ENCODE measurements around the gene EIF3B.
"Not testable (repeated sequence)": the region's sequence is repeated elsewhere in the genome, so short reads cannot be mapped to it uniquely, and the experiment has no call there.

Gene EIF3B

GRCh38 chr7:2379161-2379560 is 24.5 kb downstream of the EIF3B start:
- no peak for DNase-seq

- no peak for DNase-seq
Measured at GRCh38 chr7:2379821-2380450, 25.3 kb downstream of the EIF3B start.

- no peak for DNase-seq
Measured at GRCh38 chr7:2380461-2380860, 25.8 kb downstream of the EIF3B start.

- DNase-seq: no peak
Measured at GRCh38 chr7:2381227-2381626, 26.6 kb downstream of the EIF3B start.

- no peak for DNase-seq
Measured at GRCh38 chr7:2381881-2382509, 27.4 kb downstream of the EIF3B start.

GRCh38 chr7:2383543-2384274 is 29.1 kb downstream of the EIF3B start:
- no peak for DNase-seq

- no peak for DNase-seq
Measured at GRCh38 chr7:2384354-2385243, 30.0 kb downstream of the EIF3B start.

GRCh38 chr7:2386122-2386521 is 31.5 kb downstream of the EIF3B start:
- DNase-seq: not testable (repeated sequence)

- DNase-seq: no peak
Measured at GRCh38 chr7:2386964-2387669, 32.5 kb downstream of the EIF3B start.

- no peak for DNase-seq
Measured at GRCh38 chr7:2387897-2388636, 33.4 kb downstream of the EIF3B start.

GRCh38 chr7:2388637-2388954 is 34.0 kb downstream of the EIF3B start:
- no peak for DNase-seq

- not testable (repeated sequence) for DNase-seq
Measured at GRCh38 chr7:2390020-2390816, 35.6 kb downstream of the EIF3B start.

- DNase-seq: no peak
Measured at GRCh38 chr7:2393706-2394105, 39.1 kb downstream of the EIF3B start.

- no peak for DNase-seq
Measured at GRCh38 chr7:2394566-2395082, 40.0 kb downstream of the EIF3B start.

- no peak for DNase-seq
Measured at GRCh38 chr7:2398506-2398905, 43.9 kb downstream of the EIF3B start.

GRCh38 chr7:2399848-2400587 is 45.4 kb downstream of the EIF3B start:
- peak; percentile 20 for DNase-seq

- no peak for DNase-seq
Measured at GRCh38 chr7:2402687-2403013, 48.0 kb downstream of the EIF3B start.

- DNase-seq: peak; percentile 89
Measured at GRCh38 chr7:2403014-2403717, 48.5 kb downstream of the EIF3B start, which contains the start of gene CHST12. Gene CHST12, plus strand, starts transcription at chr7:2403611. Its CDS starts 29,029 bp downstream, at chr7:2432640.
